IPS-NIHi11 (cell line): ENCODE results near the gene DENND1C.
"Not testable (repeated sequence)": the region's sequence is repeated elsewhere in the genome, so short reads cannot be mapped to it uniquely, and the experiment has no call there.

Source experiments
- DNase-seq: peaks from one replicate; pipeline ENCODE4 v3.0.0; 2012; ENCODE audit warnings: mixed read lengths, low spot score

The DENND1C gene

GRCh38 chr19:6508028-6508771, 26.6 kb upstream of the DENND1C start:
- not testable (repeated sequence) for DNase-seq

DNA sequence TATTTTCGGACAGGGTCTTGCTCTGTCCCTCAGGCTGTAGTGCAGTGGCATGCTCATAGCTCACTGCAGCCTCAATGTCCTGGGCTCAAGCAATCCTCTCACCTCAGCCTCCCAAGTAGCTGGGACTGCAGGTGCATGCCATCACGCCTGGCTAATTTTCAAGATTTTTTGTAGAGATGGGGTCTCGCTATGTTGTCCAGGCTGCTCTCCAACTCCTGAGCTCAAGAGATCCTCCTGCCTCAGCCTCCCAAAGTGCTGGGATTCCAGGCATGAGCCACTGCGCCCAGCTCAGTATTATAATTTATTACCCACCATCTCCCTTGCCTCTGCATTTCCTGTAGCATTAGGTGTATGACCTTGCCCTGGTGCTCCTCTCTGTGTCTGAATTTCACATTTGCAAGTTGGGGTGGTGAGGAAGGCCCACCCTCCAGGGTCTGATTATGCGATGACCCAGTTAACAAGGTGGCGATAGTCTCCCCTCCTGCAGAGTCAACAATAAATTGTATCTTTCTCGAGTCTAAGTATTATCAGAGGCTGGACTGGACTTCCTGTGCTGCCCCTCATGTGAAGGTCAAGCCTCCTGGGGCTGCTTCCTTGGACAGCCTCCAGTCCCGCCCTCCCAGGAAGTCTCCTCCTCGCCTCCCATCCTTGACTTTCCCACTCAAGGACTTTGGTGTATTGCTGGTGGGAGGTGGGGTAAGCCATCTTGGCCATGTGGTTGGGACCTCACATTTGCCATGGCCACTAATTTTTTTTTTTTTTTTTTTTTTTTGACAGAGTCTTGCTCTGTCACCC, 22.0 kb upstream of the DENND1C start:
- DNase-seq: no peak

- peak; percentile 81 for DNase-seq
Observed at GRCh38 chr19:6501740-6502648, 20.4 kb upstream of the DENND1C start, which contains the start of gene TUBB4A. TSS of gene TUBB4A (minus strand) at chr19:6502309. CDS start at chr19:6502212, 97 bp downstream.

DNA sequence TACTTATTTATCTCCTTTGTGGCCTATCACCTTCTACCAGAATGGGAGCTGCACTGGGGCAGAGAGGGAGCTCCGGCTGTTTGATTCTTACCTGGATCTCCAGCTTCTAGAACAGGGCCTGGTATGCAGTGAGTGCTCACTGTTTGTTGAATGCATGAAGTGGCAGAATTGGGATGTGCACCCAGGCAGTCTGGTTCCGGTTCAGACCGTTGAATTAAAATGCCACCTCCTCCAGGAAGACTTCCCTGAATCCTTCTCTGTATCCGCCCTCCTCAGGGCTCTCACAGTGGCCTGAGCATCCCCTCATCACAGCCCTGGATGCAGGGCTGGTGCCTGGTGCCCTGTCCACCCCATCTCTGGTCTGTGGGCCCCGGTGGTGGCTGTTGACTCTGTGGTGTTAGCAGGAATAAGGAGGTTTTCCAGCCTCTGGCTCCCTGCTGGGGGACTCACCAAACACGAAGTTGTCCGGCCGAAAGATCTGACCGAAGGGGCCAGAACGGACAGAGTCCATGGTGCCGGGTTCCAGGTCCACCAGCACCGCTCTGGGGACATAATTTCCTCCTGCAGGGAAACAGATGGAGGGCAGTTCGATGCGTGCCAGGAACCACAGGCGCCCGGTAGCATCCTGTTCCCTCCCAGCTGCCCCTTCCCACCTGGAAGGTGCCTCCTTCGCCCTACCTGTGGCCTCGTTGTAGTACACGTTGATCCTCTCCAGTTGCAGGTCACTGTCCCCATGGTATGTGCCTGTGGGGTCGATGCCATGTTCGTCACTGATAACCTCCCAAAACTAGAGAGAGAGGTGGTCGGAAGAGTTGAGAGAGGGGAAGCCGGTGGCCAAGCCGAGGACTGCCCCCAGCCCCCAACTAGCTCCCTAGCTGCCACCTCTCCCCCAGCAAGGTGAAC, 19.5 kb upstream of the DENND1C start:
- DNase-seq: no peak

DNA sequence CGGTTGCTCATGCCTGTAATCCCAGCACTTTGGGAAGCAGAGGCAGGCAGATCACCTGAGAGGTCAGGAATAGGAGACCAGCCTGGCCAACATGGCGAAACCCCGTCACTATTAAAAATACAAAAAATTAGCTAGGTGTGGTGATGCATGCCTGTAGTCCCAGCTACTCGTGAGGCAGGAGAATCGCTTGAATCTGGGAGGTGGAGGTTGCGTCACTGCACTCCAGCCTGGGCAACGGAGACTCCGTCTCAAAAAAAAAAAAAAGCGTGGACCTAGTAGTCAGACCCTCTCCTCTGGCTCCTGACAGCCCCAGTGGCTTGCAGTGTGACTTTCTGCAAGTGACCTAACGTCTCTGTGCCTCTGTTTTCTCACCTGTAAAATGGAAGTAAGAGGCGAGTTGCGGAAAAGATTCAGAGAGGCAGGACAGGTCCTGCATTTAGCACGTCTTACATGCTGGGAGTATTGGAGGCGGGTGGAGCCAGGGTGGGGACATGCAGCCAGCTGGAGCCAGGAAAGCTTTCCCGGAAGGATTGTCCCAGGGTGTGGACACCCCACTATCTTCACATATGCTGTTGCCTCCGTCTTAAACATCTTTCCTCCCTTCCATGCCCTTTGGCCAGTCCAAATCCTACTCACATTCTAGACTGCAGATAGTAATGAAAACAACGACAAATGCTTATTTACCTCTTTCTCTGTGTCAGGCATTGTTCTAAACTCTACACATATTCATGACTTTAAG, 17.6 kb upstream of the DENND1C start:
- DNase-seq: no peak

- DNase-seq: no peak
Observed at GRCh38 chr19:6498294-6499036, 16.9 kb upstream of the DENND1C start.

GRCh38 chr19:6495947-6496346, 14.4 kb upstream of the DENND1C start:
- no peak for DNase-seq

GRCh38 chr19:6494438-6495036, 12.9 kb upstream of the DENND1C start:
- DNase-seq: no peak

GRCh38 chr19:6491802-6492592, 10.4 kb upstream of the DENND1C start:
- DNase-seq: no peak

DNA sequence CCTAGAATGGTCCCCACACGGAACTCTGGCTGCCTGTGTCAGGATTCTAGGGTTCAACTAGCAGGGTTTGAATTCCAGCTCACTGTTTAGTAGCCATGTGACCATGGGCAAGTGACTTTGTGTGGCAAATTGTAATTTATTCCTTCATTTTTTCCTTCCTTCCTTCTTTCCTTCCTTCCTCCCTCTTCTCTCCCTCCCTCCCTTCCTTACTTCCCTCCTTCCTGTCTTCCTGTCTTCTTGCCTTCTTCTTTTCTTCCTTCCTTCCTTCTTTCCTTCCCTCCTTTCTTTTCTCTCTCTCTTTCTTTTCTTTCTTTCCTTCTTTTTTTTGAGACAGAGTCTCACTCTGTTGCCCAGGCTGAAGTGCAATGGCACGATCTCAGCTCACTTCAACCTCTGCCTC, 8.5 kb upstream of the DENND1C start:
- DNase-seq: no peak

- no peak for DNase-seq
Observed at GRCh38 chr19:6489278-6490061, 7.9 kb upstream of the DENND1C start.

DNA sequence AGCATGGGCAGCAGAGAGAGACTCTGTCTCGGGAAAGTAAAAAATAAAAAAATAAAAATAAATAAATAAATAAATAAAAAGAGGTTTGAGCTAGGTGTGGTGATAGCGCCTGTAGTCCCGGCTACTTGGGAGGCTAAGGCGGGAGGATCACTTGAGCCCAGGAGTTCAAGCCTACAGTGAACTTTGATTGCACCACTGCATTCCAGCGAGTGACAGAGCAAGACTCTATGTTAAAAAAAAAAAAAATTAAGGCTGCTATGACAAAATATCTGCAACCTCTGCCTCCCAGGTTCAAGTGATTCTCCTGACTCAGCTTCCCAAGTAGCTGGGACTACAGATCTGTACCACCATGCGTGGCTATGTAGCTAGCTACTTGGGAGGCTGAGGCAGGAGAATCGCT, 3.2 kb upstream of the DENND1C start:
- DNase-seq: no peak

DNA sequence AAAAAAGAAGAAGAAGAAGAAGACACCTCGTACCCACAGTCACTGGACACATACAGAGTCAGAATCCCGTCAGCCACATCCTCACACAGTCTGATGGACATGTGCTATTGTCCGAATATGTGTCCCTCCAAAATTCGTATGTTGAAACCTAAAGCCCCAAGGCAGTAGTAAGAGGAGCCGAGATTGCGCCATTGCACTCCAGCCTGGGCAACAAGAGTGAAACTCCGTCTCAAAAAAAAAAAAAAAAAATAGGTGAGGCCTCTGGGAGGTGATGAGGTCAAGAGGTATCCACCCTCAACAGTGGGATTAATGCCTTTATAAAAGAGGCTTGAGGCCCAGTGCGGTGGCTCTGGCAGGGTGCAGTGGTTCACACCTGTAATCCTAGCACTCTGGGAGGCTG, 2.6 kb upstream of the DENND1C start:
- no peak for DNase-seq

GRCh38 chr19:6483235-6483634, 1.6 kb upstream of the DENND1C start:
- no peak for DNase-seq

DNA sequence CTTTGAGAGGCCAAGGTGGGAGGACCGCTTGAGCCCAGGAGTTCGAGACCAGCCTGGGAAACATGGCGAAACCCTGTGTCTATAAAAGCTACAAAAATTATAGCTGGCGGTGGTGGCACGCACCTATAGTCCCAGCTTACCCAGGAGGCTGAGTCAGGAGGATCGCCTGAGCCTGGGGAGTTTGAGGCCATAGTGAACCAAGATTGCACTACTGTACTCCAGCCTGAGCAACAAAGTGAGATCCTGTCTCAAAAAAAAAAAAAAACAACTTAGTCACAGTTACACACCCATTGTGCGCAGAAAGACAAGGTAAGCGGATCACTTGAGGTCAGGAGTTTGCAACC, 728 bp upstream of the DENND1C start:
- no peak for DNase-seq

DNA sequence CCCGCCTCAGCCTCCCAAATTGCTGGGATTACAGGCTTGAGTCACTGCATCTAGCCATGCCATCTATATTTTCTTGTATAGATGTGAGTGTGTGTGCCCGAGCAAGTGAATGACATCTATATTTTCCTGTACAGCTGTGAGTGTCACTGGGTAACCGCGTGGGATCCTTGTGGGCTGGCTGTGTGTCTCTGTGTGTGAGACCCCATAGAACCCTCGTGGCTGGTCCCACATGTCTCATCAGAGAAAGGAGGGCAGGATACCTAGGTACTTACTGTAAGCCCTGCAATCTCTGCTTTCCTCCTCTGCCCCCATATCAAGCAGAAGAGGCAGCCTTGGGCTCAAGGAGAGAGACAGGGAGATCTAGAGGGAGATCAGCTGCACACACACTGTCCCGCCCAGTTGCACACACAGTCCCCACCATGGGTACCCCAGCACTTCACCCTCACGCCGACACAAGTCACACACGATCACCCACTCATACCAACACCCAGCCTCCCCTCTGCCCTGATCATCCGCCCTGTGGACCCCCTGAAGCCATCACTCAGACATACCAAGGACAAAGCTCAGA, 655 bp downstream of the DENND1C start:
- DNase-seq: no peak

- DNase-seq: no peak
Observed at GRCh38 chr19:6479836-6480398, 1.7 kb downstream of the DENND1C start.
